HG02678 (cell line): Measurements from ENCODE around the gene CTDSPL.

ENCODE experiments used
- ATAC-seq: cut with Tn5 transposase; IDR thresholded peaks from one replicate; pipeline ENCODE4 v1.9.1; 2021; ENCODE audit warnings: mild to moderate bottlenecking, moderate library complexity; ENCODE audit not compliant: unreplicated experiment

The CTDSPL gene

GRCh38 chr3:37910671-37911400 lies 49.2 kb downstream of the CTDSPL start:
- ATAC-seq = no peak

GRCh38 chr3:37912052-37912733 lies 50.5 kb downstream of the CTDSPL start:
- ATAC-seq = no peak

GRCh38 chr3:37913522-37913921 lies 51.8 kb downstream of the CTDSPL start:
- no peak for ATAC-seq

- no peak for ATAC-seq
These were observed 55.0 kb downstream of the CTDSPL start for GRCh38 chr3:37916685-37917084.

DNA sequence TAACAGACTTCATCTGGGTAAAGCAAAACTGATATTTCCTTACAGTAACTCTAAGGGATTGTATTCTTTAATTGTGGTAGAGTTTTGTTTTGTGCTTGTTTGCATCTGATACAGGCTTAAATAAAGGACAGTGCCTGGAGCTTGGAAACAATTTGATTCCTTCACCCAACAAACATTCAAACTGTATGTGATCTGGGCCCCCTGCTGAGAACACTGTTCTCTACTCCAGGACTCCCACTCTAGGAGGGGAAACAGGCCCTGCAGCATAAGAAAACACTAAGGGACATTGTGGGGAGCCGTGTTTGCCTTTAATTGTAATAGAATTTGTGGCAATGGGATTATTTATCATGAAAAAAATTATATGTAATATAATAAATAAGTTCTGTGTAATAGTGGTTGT lies 56.9 kb downstream of the CTDSPL start:
- no peak for ATAC-seq

GRCh38 chr3:37920156-37920699 lies 58.5 kb downstream of the CTDSPL start:
- ATAC-seq = no peak

- no peak for ATAC-seq
These were observed 59.3 kb downstream of the CTDSPL start for GRCh38 chr3:37921025-37921424.

GRCh38 chr3:37922721-37923568 lies 61.3 kb downstream of the CTDSPL start:
- no peak for ATAC-seq

DNA sequence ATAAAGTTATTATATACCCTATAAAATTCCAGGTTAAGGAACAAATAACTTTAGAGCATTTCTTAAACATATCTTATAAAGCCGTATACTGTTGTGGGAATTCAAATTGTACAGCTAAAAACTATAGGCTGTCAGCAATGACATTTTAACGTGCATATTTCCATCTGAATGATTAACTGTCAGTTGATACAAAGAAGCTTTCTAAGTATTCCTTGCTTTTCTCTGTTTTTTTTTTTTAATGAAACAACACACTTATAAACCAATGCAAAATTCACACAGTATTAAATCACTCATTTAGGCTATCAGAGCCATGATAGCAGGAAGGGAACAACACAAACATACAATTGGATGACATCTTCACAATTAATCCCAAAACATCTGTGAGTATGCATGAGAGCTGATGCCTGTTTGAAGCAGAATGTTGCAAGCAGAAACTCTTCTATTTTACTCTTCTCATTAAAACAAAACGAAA lies 61.9 kb downstream of the CTDSPL start:
- ATAC-seq = no peak

GRCh38 chr3:37924453-37924852 lies 62.8 kb downstream of the CTDSPL start:
- no peak for ATAC-seq

DNA sequence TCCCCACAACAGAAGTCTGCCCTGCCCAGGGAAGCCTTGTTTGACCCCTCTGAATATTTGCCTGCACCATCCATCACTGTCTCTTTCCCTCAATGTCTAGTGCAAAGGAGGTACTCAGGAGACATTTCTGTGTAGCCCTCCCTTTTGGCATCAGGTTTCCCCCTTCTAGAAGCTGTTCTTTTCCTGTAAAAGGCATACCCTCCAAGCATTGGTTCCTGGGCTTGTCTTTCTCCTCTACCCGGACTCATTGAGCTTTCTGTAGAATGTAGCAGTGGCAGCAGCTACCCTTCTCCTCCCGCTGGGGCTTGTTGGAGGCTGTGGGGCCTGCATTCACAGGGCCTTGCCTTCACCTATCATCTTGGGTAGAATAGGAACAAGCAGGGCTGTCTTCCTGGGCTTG lies 63.5 kb downstream of the CTDSPL start:
- no peak for ATAC-seq

DNA sequence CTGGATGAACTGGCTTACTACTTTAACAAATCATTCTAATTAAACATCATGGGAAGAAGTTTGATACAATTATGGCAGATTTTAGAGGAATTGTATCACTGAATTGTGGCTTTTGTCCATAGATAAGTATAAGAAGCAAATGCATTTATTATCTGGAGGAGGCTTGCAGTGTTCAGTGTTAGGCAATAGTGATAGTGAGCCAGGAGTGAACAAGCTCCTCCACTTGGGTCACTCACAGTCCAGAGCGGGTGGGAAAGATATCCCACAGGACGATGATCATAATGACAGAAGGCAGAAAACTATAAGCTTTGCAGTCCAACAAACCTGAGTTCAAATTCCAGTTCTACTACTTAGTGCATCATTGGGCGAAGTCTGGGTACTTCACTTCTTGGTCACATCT lies 64.9 kb downstream of the CTDSPL start:
- ATAC-seq = no peak

GRCh38 chr3:37930495-37930894 lies 68.8 kb downstream of the CTDSPL start:
- no peak for ATAC-seq

- no peak for ATAC-seq
These were observed 70.8 kb downstream of the CTDSPL start for GRCh38 chr3:37932505-37932904.

DNA sequence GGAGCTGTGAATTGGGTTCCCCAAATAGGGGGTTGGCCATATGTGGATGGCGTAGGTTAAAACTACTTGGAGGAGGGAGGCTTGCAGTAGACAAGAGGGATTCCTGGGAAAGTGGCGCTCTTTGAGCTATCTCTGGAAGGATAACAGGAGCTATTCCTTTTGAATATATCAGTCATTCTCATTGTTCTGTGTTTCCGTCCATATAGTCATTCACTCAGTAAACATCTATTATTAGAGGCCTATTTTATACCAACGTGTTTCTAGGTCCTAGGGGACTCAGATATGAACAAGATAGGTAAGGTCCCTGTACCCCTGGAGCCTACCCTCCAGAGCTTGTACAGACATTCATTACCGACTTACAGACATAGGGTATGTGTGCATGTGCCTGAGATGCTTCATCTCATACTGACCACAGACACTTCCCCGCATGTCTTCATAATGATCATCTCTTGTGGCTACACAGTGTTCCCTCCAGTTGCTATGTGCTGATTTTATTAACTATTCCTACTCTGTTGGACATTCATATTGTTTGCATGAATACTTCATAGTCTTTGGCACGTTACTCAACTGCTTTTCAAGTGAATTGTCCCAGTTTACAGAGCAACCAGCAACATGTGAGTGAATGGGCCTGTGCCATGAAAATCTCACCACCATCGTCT lies 73.1 kb downstream of the CTDSPL start:
- ATAC-seq = no peak

- ATAC-seq = no peak
These were observed 73.6 kb downstream of the CTDSPL start for GRCh38 chr3:37935290-37935668.

DNA sequence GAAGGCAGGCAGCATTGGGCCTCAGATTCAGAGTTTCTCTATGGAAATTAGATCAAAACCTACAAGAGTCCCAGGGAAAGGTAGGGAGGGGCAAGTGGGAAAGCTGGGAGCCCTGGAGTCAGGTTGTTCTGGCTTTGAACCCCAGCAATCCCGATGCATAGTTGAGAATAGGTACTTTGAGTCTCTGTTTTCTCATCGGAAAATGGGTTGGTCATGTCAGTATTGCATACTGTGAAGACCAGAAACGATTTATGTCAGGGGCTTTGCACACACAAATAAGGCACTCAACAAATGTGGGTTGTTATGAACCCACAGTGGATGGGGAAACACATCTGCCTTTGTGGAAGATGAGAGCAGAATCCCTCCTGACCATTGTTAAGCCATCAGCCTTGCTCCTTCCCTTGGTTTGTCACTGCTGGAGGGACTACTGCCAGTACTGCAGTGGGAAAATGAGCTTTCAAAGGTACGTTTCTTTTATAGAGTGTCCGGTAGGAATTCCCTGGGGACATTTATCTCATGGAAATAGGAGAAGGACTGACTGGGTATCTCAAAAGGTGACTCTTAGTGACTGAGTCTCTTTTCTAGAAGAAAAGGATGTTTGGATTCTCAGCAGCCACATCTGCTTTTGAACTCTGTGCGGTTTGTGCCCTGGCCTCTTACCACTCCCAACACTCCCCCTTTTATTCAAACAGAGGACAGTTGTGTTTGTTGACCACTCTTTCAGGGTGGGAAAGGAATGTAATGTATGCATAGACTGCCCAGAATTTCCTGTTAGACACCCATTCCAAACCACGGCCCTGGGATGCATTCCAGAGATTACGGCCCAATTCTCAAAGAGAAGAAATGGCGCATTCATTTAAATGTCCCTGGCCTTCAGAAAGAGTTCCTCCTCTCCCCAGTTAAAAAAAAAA lies 74.3 kb downstream of the CTDSPL start:
- ATAC-seq = no peak

- ATAC-seq = no peak
These were observed 75.5 kb downstream of the CTDSPL start for GRCh38 chr3:37937156-37937555.

DNA sequence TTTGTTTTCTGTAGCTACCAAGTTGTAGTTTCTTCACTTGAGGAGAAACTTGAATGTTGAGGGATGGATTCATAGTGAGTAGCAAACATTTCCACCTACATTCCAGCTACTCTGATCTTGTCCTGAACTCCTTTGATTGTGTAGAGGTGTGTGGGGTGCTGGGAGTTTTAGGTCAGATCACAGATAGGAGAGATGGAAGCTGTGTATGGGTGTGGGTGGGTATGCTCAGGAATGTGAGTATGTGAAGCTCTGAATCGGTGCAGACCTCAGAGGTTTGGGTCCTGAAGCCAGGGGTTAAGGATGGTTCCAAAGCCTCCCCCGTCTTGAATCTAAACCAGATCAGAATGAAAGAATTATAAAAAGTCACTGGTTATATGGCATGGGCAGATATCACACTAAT lies 76.3 kb downstream of the CTDSPL start:
- no peak for ATAC-seq
